ENCODE data around the gene C1orf50.

C1orf50 gene

GRCh38 chr1:42741706-42742105 is 25.3 kb upstream of the C1orf50 start:
- intact Hi-C loops (cut with DNase I; ENCODE audit: low total_unique reads): loop anchor here (10.0 kb wide), 1 partner anchor 157 kb away; no protein-coding TSS in a partner anchor
- no peak overlapping the region for H3K4me3 ChIP-seq
- no peak for TF ChIP-seq CTCF (IDR thresholded peaks at IDR 0.05)
- DNase-seq: peak in 1 of 2 donors; percentile 28
- peaks cover 4 to 19% (median 12%) of the 10 kb centered on the region in 3 donors for H3K36me3 ChIP-seq
- H3K9me3 ChIP-seq: no peaks in the 10 kb centered on the region
- no peaks in the 10 kb centered on the region for H3K4me1 ChIP-seq
- no peaks in the 10 kb centered on the region for H3K27me3 ChIP-seq
- no peak overlapping the region for H3K27ac ChIP-seq

DNA sequence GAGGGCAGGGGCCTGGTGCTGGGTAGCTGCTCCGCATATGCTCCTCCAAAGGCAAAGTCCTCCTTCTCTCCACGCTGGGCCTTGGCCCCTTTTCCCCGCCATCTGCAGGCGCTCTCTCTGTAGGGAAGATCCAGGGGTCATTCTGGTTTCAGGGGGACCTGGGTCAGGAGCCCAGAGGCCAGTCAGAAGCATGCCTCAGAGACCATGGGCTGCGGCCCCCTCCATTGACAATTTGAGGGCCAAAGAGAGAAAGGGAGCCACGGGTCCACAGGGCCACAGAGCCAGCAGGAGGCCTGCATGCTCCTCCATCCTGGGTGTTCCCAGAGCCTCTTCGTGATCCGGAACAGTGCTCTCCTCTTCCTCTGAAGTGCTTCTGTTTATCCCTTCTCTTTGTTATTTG is 24.9 kb upstream of the C1orf50 start:
- no peak for DNase-seq
- no peak for TF ChIP-seq CTCF (IDR thresholded peaks at IDR 0.05)
- H3K9me3 ChIP-seq: no peaks in the 10 kb centered on the region
- peaks cover 4 to 23% (median 15%) of the 10 kb centered on the region in 3 donors for H3K36me3 ChIP-seq
- H3K27me3 ChIP-seq: no peaks in the 10 kb centered on the region
- no peak overlapping the region for H3K27ac ChIP-seq
- H3K4me3 ChIP-seq: no peak overlapping the region
- no peaks in the 10 kb centered on the region for H3K4me1 ChIP-seq
- intact Hi-C loops (cut with DNase I; ENCODE audit: low total_unique reads): loop anchor here (10.0 kb wide), 1 partner anchor 157 kb away; no protein-coding TSS in a partner anchor

DNA sequence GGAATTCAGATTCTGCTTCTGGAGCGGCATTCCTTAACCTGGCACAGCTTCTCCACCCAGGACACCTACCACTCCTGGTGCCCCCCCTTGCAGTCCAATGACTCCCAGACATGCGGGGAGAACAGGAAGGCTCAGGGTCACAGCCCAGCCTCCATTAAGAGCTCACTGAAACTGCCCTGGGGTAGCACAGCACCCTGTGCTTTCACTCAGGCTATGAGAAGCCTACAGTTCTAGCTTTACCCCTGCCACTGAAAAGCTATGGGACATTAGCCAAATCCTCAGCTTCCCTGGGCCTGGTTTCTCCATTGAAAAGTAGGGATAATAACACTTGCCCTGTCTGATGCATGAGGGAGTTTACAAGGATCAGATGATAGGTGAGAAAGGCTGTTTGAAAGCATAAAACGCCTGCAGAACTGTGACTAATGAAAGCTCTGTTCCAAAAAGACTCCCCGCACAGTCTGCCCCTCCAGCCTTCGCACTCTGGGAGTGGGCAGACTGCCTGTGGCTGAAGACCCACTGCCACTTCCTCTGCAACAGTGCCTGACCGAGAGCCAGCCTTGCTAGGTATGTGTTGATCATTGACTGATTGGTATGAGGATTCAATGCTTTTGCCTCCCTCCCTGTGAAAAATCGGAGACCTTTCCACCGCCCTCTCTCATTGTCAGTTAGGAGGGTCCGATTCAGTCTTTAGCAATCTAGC is 24.3 kb upstream of the C1orf50 start:
- intact Hi-C loops (cut with DNase I; ENCODE audit: low total_unique reads): loop anchor here (10.0 kb wide), 1 partner anchor 158 kb away; no protein-coding TSS in a partner anchor
- Histone ChIP-seq H3K27ac (no peak overlapping the region), H3K4me3 (no peak overlapping the region), H3K9me3 (no peaks in the 10 kb centered on the region), H3K4me1 (no peaks in the 10 kb centered on the region), H3K36me3 (peaks cover 7 to 30% (median 20%) of the 10 kb centered on the region in 3 donors), H3K27me3 (no peaks in the 10 kb centered on the region)
- DNase-seq: no peak
- TF ChIP-seq CTCF (IDR thresholded peaks at IDR 0.05): no peak

DNA sequence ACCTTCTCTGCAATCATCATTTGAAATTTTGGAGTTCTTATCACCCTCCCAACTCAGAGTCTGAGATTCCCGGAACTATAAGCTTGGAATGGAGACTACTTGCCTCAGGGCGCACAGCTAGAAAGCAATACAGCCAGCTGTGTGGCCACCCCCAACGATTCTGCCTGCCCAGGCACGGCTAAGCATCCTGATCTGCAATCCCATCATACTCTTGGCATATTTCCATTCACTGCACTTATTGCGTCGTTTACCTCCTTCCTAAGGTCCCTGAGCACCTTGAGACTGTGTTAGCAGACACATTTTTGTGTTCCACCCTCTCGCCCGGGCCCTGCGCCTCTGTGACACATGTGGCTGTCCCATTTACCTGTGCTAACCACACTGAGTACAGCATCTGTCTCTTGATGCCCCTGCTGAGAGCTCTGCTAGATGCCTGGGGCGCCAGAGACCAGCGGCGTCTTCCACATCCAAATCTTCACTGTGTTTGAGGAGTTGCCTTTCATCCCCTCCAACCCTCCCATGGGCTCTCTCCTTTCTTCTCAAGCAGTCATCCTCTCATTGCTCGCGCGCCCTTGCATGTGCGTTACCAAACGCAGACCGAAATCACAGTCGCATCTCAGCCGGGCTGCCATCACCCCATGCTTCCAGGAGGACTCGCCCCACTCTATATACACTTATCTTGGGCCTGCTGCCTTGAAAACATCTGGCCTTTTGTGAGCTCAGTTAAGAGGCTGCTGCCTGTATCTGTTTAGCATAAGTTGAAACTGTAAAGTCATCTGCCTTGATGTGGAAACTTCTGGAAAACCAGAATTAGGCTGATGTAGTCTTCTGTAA is 23.5 kb upstream of the C1orf50 start:
- no peaks in the 10 kb centered on the region for H3K9me3 ChIP-seq
- no peak overlapping the region for H3K4me3 ChIP-seq
- intact Hi-C loops (cut with DNase I; ENCODE audit: low total_unique reads): loop anchor here (10.0 kb wide), 1 partner anchor 159 kb away; no protein-coding TSS in a partner anchor
- H3K4me1 ChIP-seq: no peaks in the 10 kb centered on the region
- peaks cover 8 to 37% (median 28%) of the 10 kb centered on the region in 3 donors for H3K36me3 ChIP-seq
- no peak for TF ChIP-seq CTCF (IDR thresholded peaks at IDR 0.05)
- no peak overlapping the region for H3K27ac ChIP-seq
- no peak for DNase-seq
- H3K27me3 ChIP-seq: no peaks in the 10 kb centered on the region

DNA sequence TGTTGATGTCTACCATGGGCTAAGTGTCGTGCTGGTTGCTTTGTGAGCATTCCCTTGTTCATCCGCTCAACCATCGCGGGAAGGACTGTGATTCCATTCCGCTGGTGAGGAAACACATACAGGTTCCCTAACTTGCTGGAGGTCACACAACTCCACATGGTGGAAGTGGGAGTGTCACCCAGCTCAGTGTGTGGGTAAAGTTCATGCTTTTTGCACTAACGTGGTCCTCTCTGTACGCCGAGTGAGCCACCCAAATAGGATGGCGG is 23.0 kb upstream of the C1orf50 start:
- no peak for DNase-seq
- Histone ChIP-seq H3K4me3 (no peak overlapping the region), H3K27me3 (no peaks in the 10 kb centered on the region), H3K27ac (no peak overlapping the region), H3K4me1 (no peaks in the 10 kb centered on the region), H3K36me3 (peaks cover 10 to 43% (median 33%) of the 10 kb centered on the region in 3 donors), H3K9me3 (no peaks in the 10 kb centered on the region)
- TF ChIP-seq CTCF (IDR thresholded peaks at IDR 0.05): no peak
- intact Hi-C loops (cut with DNase I; ENCODE audit: low total_unique reads): loop anchor here (10.0 kb wide), 1 partner anchor 159 kb away; no protein-coding TSS in a partner anchor

Measured in tibial artery (tissue), 4 donors.